GM12878 (cell line): ENCODE results near the gene LYPD5. TPM values are rescaled to one million over a fixed set of nuclear protein-coding genes. Genes with fewer than 3 reads are reported as not detected.

ENCODE experiments used
- ATAC-seq: fragments of 200-7000 bp; cut with Tn5 transposase; 3 replicates; pipeline ENCODE4 v1.9.1; 2020; ENCODE audit warnings: mild to moderate bottlenecking, moderate library complexity
- BruUV-seq: library from RNA; stranded (reverse); fragments of 400-500 nt; replicated peaks from 2 replicates; lab custom pipeline; 2021; lab: Mats Ljungman, UMichigan
- CTCF ChIA-PET: fragments of 300-600 bp; sonication (Branson Sonifier 250); formaldehyde crosslinking; extraction: SDS; loops from one replicate; lab custom pipeline; 2021; ENCODE audit warnings: inconsistent platforms; lab: Yijun Ruan, JAX
- POLR2A ChIA-PET: fragments of 350-600 bp; formaldehyde crosslinking; extraction: SDS; loops from one replicate; lab custom pipeline; 2021; ENCODE audit warnings: inconsistent platforms; lab: Charles Lee
- RAD21 ChIA-PET: fragments of 300-600 bp; sonication (Branson Sonifier 250); formaldehyde crosslinking; loops from one replicate; lab custom pipeline; 2023; ENCODE audit warnings: antibody characterized with exemption; ENCODE audit not compliant: unreplicated experiment; lab: Charles Lee
- SMC1A ChIA-PET: fragments of 300-600 bp; sonication (Branson Sonifier 250); formaldehyde crosslinking; loops from one replicate; lab custom pipeline; 2023; ENCODE audit not compliant: unreplicated experiment, uncharacterized antibody; lab: Charles Lee
- DNase-seq: peaks from one replicate; pipeline ENCODE4 v3.0.0-alpha.2; 2011; ENCODE audit warnings: low read depth, low spot score
- FAIRE-seq: peaks from 3 replicates; lab custom pipeline; 2011; peaks lifted over from hg19 to GRCh38; lab: Jason Lieb, UNC
- H2AFZ ChIP-seq: 2 replicates; pipeline ENCODE4 v1.6.0; 2011; ENCODE audit warnings: low read depth, low read length, control low read depth; ENCODE audit not compliant: control insufficient read depth
- H3K27ac ChIP-seq: 2 replicates; pipeline ENCODE4 v1.5.1; 2011; ENCODE audit warnings: control low read depth; ENCODE audit not compliant: control insufficient read depth, insufficient read depth
- H3K27me3 ChIP-seq, 2 experiments: replicated peaks in 1 of 2; 2 replicates each; pipeline versions ENCODE4 v1.6.0 to v1.6.1; 2011; ENCODE audit warnings: low read length in 1 of 2; ENCODE audit not compliant: control insufficient read depth in 2 of 2, insufficient read depth in 2 of 2
- H3K36me3 ChIP-seq, 2 experiments: 2 replicates each; pipeline ENCODE4 v1.5.1; 2011; ENCODE audit warnings: low read length in 1 of 2; ENCODE audit not compliant: control insufficient read depth in 2 of 2, insufficient read depth in 2 of 2
- H3K4me1 ChIP-seq: 2 replicates; pipeline ENCODE4 v1.6.1; 2011; ENCODE audit warnings: mild to moderate bottlenecking, low read length, moderate library complexity, mixed read lengths; ENCODE audit not compliant: control insufficient read depth, insufficient read depth
- H3K4me2 ChIP-seq: 2 replicates; pipeline ENCODE4 v1.6.0; 2011; ENCODE audit warnings: control low read depth; ENCODE audit not compliant: control insufficient read depth, insufficient read depth
- H3K4me3 ChIP-seq: fragments of 200-600 bp; sonication (generic); 2 replicates; pipeline ENCODE4 v1.5.1; 2016
- H3K79me2 ChIP-seq: 2 replicates; pipeline ENCODE4 v1.6.0; 2011; ENCODE audit warnings: low read length; ENCODE audit not compliant: control insufficient read depth, insufficient read depth
- H3K9ac ChIP-seq: 2 replicates; pipeline ENCODE4 v1.8.0; 2011; ENCODE audit warnings: low read length, control low read depth, mixed read lengths; ENCODE audit not compliant: control insufficient read depth, insufficient read depth
- H3K9me3 ChIP-seq: replicated peaks from 3 replicates; pipeline ENCODE4 v1.5.1; 2011; ENCODE audit warnings: mild to moderate bottlenecking, low read length; ENCODE audit not compliant: control insufficient read depth, insufficient read depth
- H4K20me1 ChIP-seq: 2 replicates; pipeline ENCODE4 v1.6.0; 2011; ENCODE audit not compliant: control insufficient read depth, insufficient read depth
- BMI1 ChIP-seq: fragments of 450-650 bp; IDR thresholded peaks from 2 replicates; pipeline ENCODE4 v1.6.1; 2016; ENCODE audit warnings: mild to moderate bottlenecking, moderate library complexity, borderline replicate concordance
- EZH2 ChIP-seq: IDR thresholded peaks from 2 replicates; pipeline ENCODE4 v1.6.1; 2012; ENCODE audit warnings: low read depth, mild to moderate bottlenecking, control low read depth, inconsistent platforms, low read length, borderline replicate concordance; ENCODE audit not compliant: control insufficient read depth
- FOS ChIP-seq: IDR thresholded peaks from 3 replicates; pipeline ENCODE4 v1.6.1; 2011; ENCODE audit warnings: borderline replicate concordance; ENCODE audit not compliant: insufficient read length; ENCODE audit errors: extremely low read depth
- HDAC6 ChIP-seq: fragments of 200-600 bp; sonication (generic); IDR thresholded peaks from one replicate; pipeline ENCODE4 v1.8.0; 2017; ENCODE audit warnings: antibody characterized with exemption; ENCODE audit not compliant: unreplicated experiment
- MYC ChIP-seq: IDR thresholded peaks from 2 replicates; pipeline ENCODE4 v1.6.1; 2011; ENCODE audit warnings: mild to moderate bottlenecking, low read length, moderate library complexity, inconsistent platforms; ENCODE audit not compliant: insufficient read depth, insufficient replicate concordance, insufficient read length, severe bottlenecking
- PAX5 ChIP-seq: IDR thresholded peaks from 2 replicates; pipeline ENCODE4 v1.6.1; 2011; ENCODE audit warnings: low read depth, low read length, borderline replicate concordance
- POLR2AphosphoS2 ChIP-seq: IDR thresholded peaks from 2 replicates; pipeline ENCODE4 v1.6.1; 2011; ENCODE audit warnings: low read depth, mild to moderate bottlenecking, low read length, improper control_type of control experiment, moderate library complexity
- RCOR1 ChIP-seq: conservative IDR thresholded peaks from 2 replicates; pipeline ENCODE4 v1.6.1; 2012; ENCODE audit warnings: low read depth, low read length, improper control_type of control experiment
- SMAD5 ChIP-seq: IDR thresholded peaks from 2 replicates; pipeline ENCODE4 v1.6.1; 2016; ENCODE audit warnings: antibody characterized with exemption, low read depth
- SRF ChIP-seq, 2 experiments: IDR thresholded peaks; 2 replicates each; pipeline ENCODE4 v1.6.1; 2011; ENCODE audit warnings: low read depth in 2 of 2, low read length in 2 of 2, mild to moderate bottlenecking in 1 of 2, moderate library complexity in 1 of 2
- USF2 ChIP-seq: IDR thresholded peaks from 2 replicates; pipeline ENCODE4 v1.6.1; 2011; ENCODE audit warnings: low read depth, low read length, improper control_type of control experiment, borderline replicate concordance
- YY1 ChIP-seq: IDR thresholded peaks from 2 replicates; pipeline ENCODE4 v1.6.1; 2011; ENCODE audit warnings: low read depth, mild to moderate bottlenecking, low read length
- in situ Hi-C: fragments of 300-500 bp; cut with MboI; formaldehyde crosslinking; loops from 9 replicates; pipeline ENCODE4 v1.14.3; 2018; ENCODE audit warnings: mixed read lengths
- intact Hi-C: fragments of 100-400 bp; cut with micrococcal nuclease; formaldehyde crosslinking; loops from one replicate; pipeline ENCODE4 v1.14.2; 2022; ENCODE audit not compliant: unreplicated experiment
- polyA plus RNA-seq, 11 experiments: library from polyadenylated mRNA; depleted of rRNA in 4 of 11; unstranded in 6 of 11; stranded (reverse) in 5 of 11; fragments of >200 nt; fragmentation: Nextera tagmentation in 4 of 11; fragmentation: Illumina TruSeq in 1 of 11; extraction: Ambion mirVana in 4 of 11; extraction: Trizol in 1 of 11; gene quantifications; 1 replicate in 1 of 11; 2 replicates in 10 of 11; pipeline versions ENCODE4 v1.2.1 to v1.2.3, GENCODE V29; 2011 to 2016; ENCODE audit warnings: inconsistent platforms in 2 of 11, missing spikeins in 2 of 11, low read depth in 1 of 11
- total RNA-seq, 4 experiments: library from RNA; depleted of rRNA in 3 of 4; stranded (reverse); fragments of >200 nt in 3 of 4; fragmentation: Illumina TruSeq in 1 of 4; extraction: Trizol in 1 of 4; gene quantifications; 2 replicates each; pipeline versions ENCODE4 v1.2.1 to v1.2.3, GENCODE V29; 2013 to 2021

Gene LYPD5
- total and polyA plus RNA-seq, 10 of the 15 experiments (the other 5 are each of a cell fraction or from before 2014, with no cell fraction given): 0.04 to 2.2 (median 0.69) TPM; not detected in 1

GRCh38 chr19:43807651-43808050 is 5.4 kb upstream of the LYPD5 start:
- TF ChIP-seq RCOR1 (no peak), SMAD5 (no peak), USF2 (no peak), MYC (no peak), PAX5 (no peak), EZH2 (no peak), BMI1 (no peak), FOS (no peak), SRF (IDR thresholded peaks at IDR 0.05; ENCODE audit: low read depth in 2 of 2, low read length in 2 of 2) (no peak), YY1 (no peak), POLR2AphosphoS2 (no peak), HDAC6 (no peak)
- no peaks in the 10 kb centered on the region for H4K20me1 ChIP-seq
- intact Hi-C loops: no loop called here
- no TSS peak for BruUV-seq
- ChIA-PET CTCF (interaction anchor here (1.2 to 5.9 kb wide), 2 partner anchors 29 to 138 kb away, joined by 3 to 55 read pairs; partner anchors contain the start of gene PLAUR), SMC1A (interaction anchor here (1.1 to 3.3 kb wide), 2 partner anchors 30 to 62 kb away, joined by 3 to 28 read pairs; no protein-coding TSS in a partner anchor), POLR2A (no interaction called here), RAD21 (interaction anchor here (2.1 to 3.6 kb wide), 2 partner anchors 62 to 139 kb away, joined by 8 to 36 read pairs; no protein-coding TSS in a partner anchor)
- FAIRE-seq: no peak
- no peaks in the 10 kb centered on the region for H3K79me2 ChIP-seq
- ATAC-seq: no peak
- in situ Hi-C loops: loop anchor here (10.0 kb wide), 1 partner anchor 363 kb away; no protein-coding TSS in a partner anchor
- H3K4me2 ChIP-seq: no peak overlapping the region
- H3K27ac ChIP-seq: no peak overlapping the region
- no peak overlapping the region for H3K4me3 ChIP-seq
- H3K9me3 ChIP-seq: no peaks in the 10 kb centered on the region
- no peaks in the 10 kb centered on the region for H3K4me1 ChIP-seq
- H3K27me3 ChIP-seq: no peaks in the 10 kb centered on the region
- DNase-seq: no peak
- H3K36me3 ChIP-seq: no peaks in the 10 kb centered on the region
- H2AFZ ChIP-seq: no peak overlapping the region
- no peak overlapping the region for H3K9ac ChIP-seq
